Measurements from ENCODE around the gene MCU.

The MCU gene

GRCh38 chr10:72802763-72803505, 111.0 kb downstream of the MCU start:
- peak; percentile 69 for DNase-seq (ENCODE audit: low read depth)

- no peak for DNase-seq (ENCODE audit: low read depth)
Measured at GRCh38 chr10:72808001-72808400, 116.1 kb downstream of the MCU start.

- peak; percentile 28 for DNase-seq (ENCODE audit: low read depth)
Measured at GRCh38 chr10:72809006-72809405, 117.1 kb downstream of the MCU start.

- no peak for DNase-seq (ENCODE audit: low read depth)
Measured at GRCh38 chr10:72810976-72811375, 119.0 kb downstream of the MCU start.

GRCh38 chr10:72812415-72812752, 120.4 kb downstream of the MCU start:
- no peak for DNase-seq (ENCODE audit: low read depth)

GRCh38 chr10:72812753-72813430, 120.9 kb downstream of the MCU start:
- DNase-seq (ENCODE audit: low read depth): peak; percentile 92

- DNase-seq (ENCODE audit: low read depth): no peak
Measured at GRCh38 chr10:72814099-72814790, 122.3 kb downstream of the MCU start.

GRCh38 chr10:72816565-72816964, 124.6 kb downstream of the MCU start:
- DNase-seq (ENCODE audit: low read depth): no peak

- no peak for DNase-seq (ENCODE audit: low read depth)
Measured at GRCh38 chr10:72818076-72818475, 126.1 kb downstream of the MCU start.

GRCh38 chr10:72819053-72819452, 127.1 kb downstream of the MCU start:
- DNase-seq (ENCODE audit: low read depth): no peak

- DNase-seq (ENCODE audit: low read depth): peak; percentile 26
Measured at GRCh38 chr10:72821606-72822005, 129.7 kb downstream of the MCU start.

GRCh38 chr10:72822342-72822986, 130.5 kb downstream of the MCU start:
- DNase-seq (ENCODE audit: low read depth): no peak

GRCh38 chr10:72825163-72825562, 133.2 kb downstream of the MCU start:
- no peak for DNase-seq (ENCODE audit: low read depth)

GRCh38 chr10:72826346-72826745, 134.4 kb downstream of the MCU start:
- DNase-seq (ENCODE audit: low read depth): no peak

GRCh38 chr10:72828294-72828693, 136.4 kb downstream of the MCU start:
- no peak for DNase-seq (ENCODE audit: low read depth)

GRCh38 chr10:72830625-72831024, 138.7 kb downstream of the MCU start:
- no peak for DNase-seq (ENCODE audit: low read depth)

GRCh38 chr10:72831696-72832409, 139.9 kb downstream of the MCU start:
- peak; percentile 31 for DNase-seq (ENCODE audit: low read depth)

- peak; percentile 7 for DNase-seq (ENCODE audit: low read depth)
Measured at GRCh38 chr10:72832701-72833100, 140.8 kb downstream of the MCU start.

- peak; percentile 76 for DNase-seq (ENCODE audit: low read depth)
Measured at GRCh38 chr10:72834183-72834825, 142.4 kb downstream of the MCU start.

GRCh38 chr10:72840319-72840718, 148.4 kb downstream of the MCU start:
- no peak for DNase-seq (ENCODE audit: low read depth)

GRCh38 chr10:72841487-72841886, 149.5 kb downstream of the MCU start:
- no peak for DNase-seq (ENCODE audit: low read depth)

- DNase-seq (ENCODE audit: low read depth): no peak
Measured at GRCh38 chr10:72842164-72842563, 150.2 kb downstream of the MCU start.
